ENCODE results near the gene IFITM10. TPM values are rescaled to one million over a fixed set of nuclear protein-coding genes. Genes with fewer than 3 reads are reported as not detected.

IFITM10 gene
- total RNA-seq, 4 donors from 2014 or later: 0.88 to 5.0 (median 3.4) TPM

DNA sequence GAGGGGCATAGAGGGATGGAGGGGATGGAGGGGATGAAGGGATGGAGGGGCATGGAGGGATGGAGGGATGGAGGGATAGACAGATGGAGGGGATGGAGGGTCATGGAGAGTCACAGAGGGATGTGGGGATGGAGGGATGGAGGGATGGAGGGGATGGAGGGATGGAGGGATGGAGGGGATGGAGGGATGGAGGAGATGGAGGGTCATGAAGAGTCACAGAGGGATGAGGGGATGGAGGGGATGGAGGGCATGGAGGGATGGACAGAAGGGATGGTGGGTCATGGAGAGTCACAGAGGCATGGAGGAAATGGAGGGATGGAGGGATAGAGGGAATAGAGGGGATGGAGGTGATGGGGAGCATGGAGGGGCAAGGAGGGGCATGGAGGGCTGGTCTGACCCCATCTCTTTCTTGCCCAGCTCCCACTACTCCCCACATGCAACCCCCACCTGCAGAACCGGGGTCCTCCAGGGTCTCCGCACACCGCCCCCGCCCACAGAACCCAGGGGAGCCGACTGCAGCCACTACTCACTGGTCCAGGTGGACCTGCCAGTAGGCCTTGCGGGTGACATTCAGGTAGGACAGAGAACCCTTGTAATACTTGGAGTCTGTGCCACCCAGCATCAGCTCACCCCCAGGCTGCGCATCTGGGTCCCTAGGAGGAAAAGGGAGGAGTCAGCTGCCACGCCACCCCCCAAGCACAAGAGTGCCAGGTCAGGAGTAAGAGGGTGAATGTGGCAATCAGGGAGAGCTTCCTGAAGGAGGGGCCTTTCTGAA, 4.2 kb upstream of the IFITM10 start:
- H3K27ac ChIP-seq: no peak overlapping the region
- no peaks in the 10 kb centered on the region for H3K9me3 ChIP-seq
- no peaks in the 10 kb centered on the region for H3K27me3 ChIP-seq
- H3K36me3 ChIP-seq: peaks cover 0 to 76% (median 3%) of the 10 kb centered on the region in 3 donors
- H3K4me3 ChIP-seq: no peak overlapping the region
- no peak for TF ChIP-seq POLR2A (IDR thresholded peaks at IDR 0.05)
- TF ChIP-seq, protein P1, sequence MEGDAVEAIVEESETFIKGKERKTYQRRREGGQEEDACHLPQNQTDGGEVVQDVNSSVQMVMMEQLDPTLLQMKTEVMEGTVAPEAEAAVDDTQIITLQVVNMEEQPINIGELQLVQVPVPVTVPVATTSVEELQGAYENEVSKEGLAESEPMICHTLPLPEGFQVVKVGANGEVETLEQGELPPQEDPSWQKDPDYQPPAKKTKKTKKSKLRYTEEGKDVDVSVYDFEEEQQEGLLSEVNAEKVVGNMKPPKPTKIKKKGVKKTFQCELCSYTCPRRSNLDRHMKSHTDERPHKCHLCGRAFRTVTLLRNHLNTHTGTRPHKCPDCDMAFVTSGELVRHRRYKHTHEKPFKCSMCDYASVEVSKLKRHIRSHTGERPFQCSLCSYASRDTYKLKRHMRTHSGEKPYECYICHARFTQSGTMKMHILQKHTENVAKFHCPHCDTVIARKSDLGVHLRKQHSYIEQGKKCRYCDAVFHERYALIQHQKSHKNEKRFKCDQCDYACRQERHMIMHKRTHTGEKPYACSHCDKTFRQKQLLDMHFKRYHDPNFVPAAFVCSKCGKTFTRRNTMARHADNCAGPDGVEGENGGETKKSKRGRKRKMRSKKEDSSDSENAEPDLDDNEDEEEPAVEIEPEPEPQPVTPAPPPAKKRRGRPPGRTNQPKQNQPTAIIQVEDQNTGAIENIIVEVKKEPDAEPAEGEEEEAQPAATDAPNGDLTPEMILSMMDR (IDR thresholded peaks at IDR 0.05): no peak
- DNase-seq: no peak
- H3K4me1 ChIP-seq: peaks cover 0 to 61% (median 46%) of the 10 kb centered on the region in 4 donors

DNA sequence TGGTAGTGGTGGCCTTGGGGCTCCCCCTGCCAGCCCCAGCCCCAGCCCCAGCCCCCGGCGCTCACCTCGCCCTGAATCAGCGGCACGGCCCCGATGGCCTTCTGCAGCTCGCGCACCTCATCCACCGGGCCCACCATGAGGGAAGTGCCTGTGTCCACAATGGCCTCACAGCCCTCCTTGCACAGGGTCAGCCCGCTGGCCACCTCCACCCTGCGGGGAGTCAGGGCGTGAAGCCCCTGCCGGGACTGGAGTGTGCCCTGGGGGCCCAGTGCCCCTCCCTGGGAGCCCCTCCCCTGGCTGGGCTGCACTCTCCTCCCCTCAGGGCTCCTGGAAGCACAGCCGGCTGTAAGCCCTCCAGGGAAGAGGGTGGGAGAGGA, 3.5 kb upstream of the IFITM10 start:
- TF ChIP-seq POLR2A (IDR thresholded peaks at IDR 0.05): no peak
- Histone ChIP-seq H3K27me3 (peaks cover 0 to 3% of the 10 kb centered on the region in 2 donors), H3K9me3 (no peaks in the 10 kb centered on the region), H3K4me1 (peaks cover 0 to 61% (median 45%) of the 10 kb centered on the region in 4 donors), H3K27ac (no peak overlapping the region), H3K4me3 (no peak overlapping the region), H3K36me3 (peaks cover 0 to 69% (median 3%) of the 10 kb centered on the region in 3 donors)
- DNase-seq: no peak

DNA sequence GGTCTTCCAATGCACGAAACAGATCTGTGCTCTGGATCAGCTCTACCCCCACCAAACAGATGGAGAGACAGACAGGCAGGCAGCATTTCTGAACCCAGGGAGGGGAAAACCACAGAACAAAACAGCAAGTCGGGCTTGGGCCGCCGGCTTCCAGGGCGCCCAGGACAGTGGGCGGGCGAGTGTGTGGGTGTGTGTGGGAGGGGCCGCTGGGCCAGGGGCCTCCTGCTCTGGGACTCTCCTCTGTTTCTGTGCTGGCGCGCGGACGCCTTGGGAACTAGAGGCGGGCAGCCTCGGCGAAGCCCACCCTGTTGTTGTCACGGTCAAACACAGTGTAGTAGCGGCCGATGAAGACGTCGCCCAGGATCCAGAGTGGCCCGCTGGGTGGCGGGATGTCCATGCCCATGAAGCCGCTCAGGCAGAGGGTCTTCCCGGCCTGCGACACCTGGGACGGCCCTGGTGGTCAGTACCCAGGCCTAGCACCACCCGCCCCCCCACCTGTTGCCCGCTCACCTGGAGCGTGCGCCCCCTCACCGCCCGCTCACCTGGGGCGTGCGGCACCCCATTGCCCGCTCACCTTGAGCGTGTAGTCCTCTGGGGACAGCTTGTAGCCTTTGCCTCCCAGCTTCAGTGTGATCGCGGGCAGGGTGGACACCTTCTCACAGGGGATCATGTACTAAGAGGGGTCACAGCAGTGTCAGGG, 3.0 kb upstream of the IFITM10 start:
- H3K36me3 ChIP-seq: peaks cover 0 to 64% (median 3%) of the 10 kb centered on the region in 3 donors

DNA sequence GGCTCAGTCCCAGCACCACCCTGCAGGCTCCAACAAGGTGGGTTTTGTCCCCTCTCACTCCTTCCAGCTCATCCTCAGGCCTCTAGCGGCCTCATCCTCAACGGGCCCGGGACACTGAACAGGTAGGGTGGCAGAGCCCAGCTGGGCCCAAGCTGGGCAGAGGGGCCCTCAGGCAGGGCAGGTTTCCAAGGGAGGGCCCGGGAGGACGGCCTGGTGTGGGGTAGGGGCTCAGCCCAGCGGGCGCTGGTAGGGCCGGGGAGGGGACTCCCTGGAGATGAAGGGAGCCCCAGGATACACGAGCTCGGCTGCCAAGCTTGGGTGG, 2.5 kb upstream of the IFITM10 start:
- peak overlapping the region in 1 of 4 donors; percentile 62 for H3K27ac ChIP-seq
- peaks cover 0 to 3% of the 10 kb centered on the region in 2 donors for H3K27me3 ChIP-seq
- peaks cover 0 to 59% (median 3%) of the 10 kb centered on the region in 3 donors for H3K36me3 ChIP-seq
- no peaks in the 10 kb centered on the region for H3K9me3 ChIP-seq
- TF ChIP-seq, protein P1 (IDR thresholded peaks at IDR 0.05): no peak
- no peak for TF ChIP-seq POLR2A (IDR thresholded peaks at IDR 0.05)
- no peak for DNase-seq
- H3K4me3 ChIP-seq: no peak overlapping the region
- H3K4me1 ChIP-seq: peaks cover 0 to 57% (median 35%) of the 10 kb centered on the region in 4 donors

More for the DNA sequence above, 3.0 kb upstream of the IFITM10 start:
- Histone ChIP-seq H3K27me3 (peaks cover 0 to 3% of the 10 kb centered on the region in 2 donors), H3K9me3 (no peaks in the 10 kb centered on the region), H3K4me1 (peaks cover 0 to 61% (median 39%) of the 10 kb centered on the region in 4 donors), H3K27ac (peak overlapping the region in 1 of 4 donors; percentile 62), H3K4me3 (no peak overlapping the region)
- DNase-seq: no peak
- no peak for TF ChIP-seq POLR2A (IDR thresholded peaks at IDR 0.05)
- TF ChIP-seq, protein P1 (IDR thresholded peaks at IDR 0.05): no peak

DNA sequence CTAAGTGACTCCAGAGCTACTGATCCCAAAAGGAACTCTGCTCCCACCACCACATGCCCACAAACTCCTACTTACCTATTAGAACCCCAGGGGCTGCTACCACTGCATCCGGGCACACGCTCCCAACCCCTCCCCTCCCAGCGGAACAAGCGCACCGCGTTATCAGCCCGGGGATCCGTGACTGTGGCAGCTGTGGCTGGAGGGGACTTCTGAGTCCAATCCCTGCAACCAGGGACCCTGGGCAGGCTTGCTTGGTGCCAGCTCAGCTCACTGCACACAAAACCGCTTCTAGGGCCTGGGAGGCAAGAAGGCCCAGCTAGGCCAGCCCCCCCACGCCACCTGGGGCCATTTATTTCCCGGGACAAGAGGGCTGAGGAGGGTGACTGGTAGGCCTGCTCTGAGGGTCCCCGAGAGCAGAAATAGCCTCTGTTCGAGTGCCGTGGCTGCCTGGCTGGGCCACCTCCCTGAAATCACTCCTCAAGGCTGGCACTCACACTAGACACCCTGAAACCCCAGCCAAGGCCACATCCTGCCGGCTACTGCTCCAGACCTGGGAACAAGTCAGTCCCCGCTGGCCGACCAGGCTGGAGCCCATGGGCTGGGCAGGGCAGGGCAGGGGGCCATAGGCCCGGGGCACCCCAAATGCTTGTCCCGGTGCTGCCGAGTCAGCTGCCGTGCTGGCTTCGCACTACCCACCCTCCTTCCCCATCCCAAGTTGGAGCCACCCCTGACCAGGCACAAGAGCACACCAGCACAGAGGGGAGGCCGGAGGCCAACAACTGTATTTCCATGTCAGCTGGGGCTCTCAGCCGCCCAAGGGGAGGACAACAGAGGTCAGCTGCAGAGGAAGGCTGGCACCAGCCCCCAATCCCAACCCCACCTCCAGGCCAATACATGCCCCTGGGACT, 1.9 kb upstream of the IFITM10 start:
- no peaks in the 10 kb centered on the region for H3K9me3 ChIP-seq
- peaks cover 0 to 53% (median 3%) of the 10 kb centered on the region in 3 donors for H3K36me3 ChIP-seq
- H3K4me1 ChIP-seq: peaks cover 0 to 52% (median 30%) of the 10 kb centered on the region in 4 donors
- no peak overlapping the region for H3K4me3 ChIP-seq
- no peak for DNase-seq
- no peak for TF ChIP-seq POLR2A (IDR thresholded peaks at IDR 0.05)
- TF ChIP-seq, protein P1 (IDR thresholded peaks at IDR 0.05): no peak
- peak overlapping the region in 2 of 4 donors; percentile 5 to 62 for H3K27ac ChIP-seq
- H3K27me3 ChIP-seq: peaks cover 0 to 3% of the 10 kb centered on the region in 2 donors
